ENCODE data around the gene DISC1. TPM values are rescaled to one million over a fixed set of nuclear protein-coding genes. Genes with fewer than 3 reads are reported as not detected.

Gene DISC1
- total and polyA plus RNA-seq, 2 experiments from 2014 or later, result 2.1 to 6.5 TPM

- TF ChIP-seq CREB1 (CRISPR knock-in tag; IDR thresholded peaks at IDR 0.05; ENCODE audit: low read depth) (no peak), ZNF462 (CRISPR knock-in tag; IDR thresholded peaks at IDR 0.05) (no peak), ZNF331 (CRISPR knock-in tag; IDR thresholded peaks at IDR 0.05; ENCODE audit: low read depth) (no peak), CTCF (conservative IDR thresholded peaks at IDR 0.05; ENCODE audit: low read depth in 2 of 2) (no peak), POLR2AphosphoS5 (IDR thresholded peaks at IDR 0.05; ENCODE audit: low read depth) (no peak), REST (IDR thresholded peaks at IDR 0.05; ENCODE audit: unreplicated experiment) (no peak), JUNB (IDR thresholded peaks at IDR 0.05; ENCODE audit: unreplicated experiment) (no peak), NANOG (IDR thresholded peaks at IDR 0.05; ENCODE audit: borderline replicate concordance) (no peak), ETS1 (IDR thresholded peaks at IDR 0.05) (no peak), EZH2 (IDR thresholded peaks at IDR 0.05; ENCODE audit: low read depth, unreplicated experiment) (no peak), STAT1 (IDR thresholded peaks at IDR 0.05; ENCODE audit: unreplicated experiment) (no peak)
- DNase-seq (ENCODE audit: low spot score), result no peak
- Histone ChIP-seq H3K36me3 (ENCODE audit: insufficient read depth) (no peaks in the 10 kb centered on the region), H3K4me1 (ENCODE audit: insufficient read depth) (no peaks in the 10 kb centered on the region; the same call in 1 of the 2 replicates), H2AFZ (no peak overlapping the region), H3K4me2 (no peak overlapping the region), H3K4me3 (no peak overlapping the region), H3K79me2 (replicated peaks; ENCODE audit: insufficient read depth) (no peaks in the 10 kb centered on the region), H3F3A (replicated peaks; ENCODE audit: low read depth) (no peaks in the 10 kb centered on the region), H3K27me3 (ENCODE audit: insufficient read depth) (no peaks in the 10 kb centered on the region), H4K20me1 (replicated peaks; ENCODE audit: insufficient read depth) (no peaks in the 10 kb centered on the region), H3K9me2 (ENCODE audit: insufficient read depth) (peaks cover 4% of the 10 kb centered on the region; the same call in 1 of the 2 replicates), H3K27ac (ENCODE audit: low read depth) (no peak overlapping the region)
- peaks cover 12% of the 10 kb centered on the region; the same call in 2 of the 3 replicates for H3K9me3 Mint-ChIP-seq
- H3K36me3 Mint-ChIP-seq (ENCODE audit: low read depth), result peaks cover 3% of the 10 kb centered on the region; the same call in 1 of the 3 replicates
- H3K27me3 Mint-ChIP-seq (ENCODE audit: insufficient read depth, low read depth, poor library complexity), result peaks cover 9% of the 10 kb centered on the region
- H3K4me3 Mint-ChIP-seq, result no peak overlapping the region
- H3K27ac Mint-ChIP-seq, result no peak overlapping the region; the same call in 1 of the 2 replicates
- peaks cover 7% of the 10 kb centered on the region; the same call in 2 of the 3 replicates for H3K4me1 Mint-ChIP-seq
- no peak for ATAC-seq
Measured at GRCh38 chr1:231943084-231943483, 316.5 kb downstream of the DISC1 start.
